Uterus (tissue), 2 donors: ENCODE data around the gene MAP3K15.

Experiments
- POLR2A ChIP-seq, 2 donors: fragments of 450-650 bp; IDR thresholded peaks; one replicate each; pipeline ENCODE4 v1.6.1; 2016; ENCODE audit warnings: antibody characterized with exemption in 2 of 2, mild to moderate bottlenecking in 1 of 2, moderate library complexity in 1 of 2
- TF ChIP-seq, protein P1 (sequence below), 4 experiments: fragments of 200-600 bp in 2 of 4; fragments of 450-650 bp in 2 of 4; sonication (generic) in 2 of 4; IDR thresholded peaks; one replicate each; pipeline ENCODE4 v1.5.1; 2016 to 2019; ENCODE audit warnings: antibody characterized with exemption in 4 of 4, mild to moderate bottlenecking in 2 of 4, moderate library complexity in 1 of 4

DNA sequence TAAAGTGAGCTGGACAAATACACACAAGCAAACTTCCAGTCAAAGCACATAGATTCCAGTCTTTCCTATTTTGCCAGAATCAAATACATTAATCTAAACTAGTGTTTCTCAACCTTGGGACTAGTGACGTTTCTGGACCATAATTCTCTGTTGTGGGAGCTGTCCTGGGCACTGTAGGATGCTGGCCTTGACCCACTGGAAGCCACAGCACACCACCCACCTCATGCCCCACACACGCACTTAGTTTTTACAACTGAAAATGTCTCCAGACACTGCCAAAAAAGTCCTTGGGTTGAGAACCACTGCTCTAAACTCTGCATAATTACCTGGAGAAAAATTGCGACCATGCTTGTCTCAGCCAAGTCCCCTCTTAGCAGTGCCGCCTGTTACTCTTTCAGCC, 57.6 kb downstream of the MAP3K15 start:
- TF ChIP-seq, protein P1, sequence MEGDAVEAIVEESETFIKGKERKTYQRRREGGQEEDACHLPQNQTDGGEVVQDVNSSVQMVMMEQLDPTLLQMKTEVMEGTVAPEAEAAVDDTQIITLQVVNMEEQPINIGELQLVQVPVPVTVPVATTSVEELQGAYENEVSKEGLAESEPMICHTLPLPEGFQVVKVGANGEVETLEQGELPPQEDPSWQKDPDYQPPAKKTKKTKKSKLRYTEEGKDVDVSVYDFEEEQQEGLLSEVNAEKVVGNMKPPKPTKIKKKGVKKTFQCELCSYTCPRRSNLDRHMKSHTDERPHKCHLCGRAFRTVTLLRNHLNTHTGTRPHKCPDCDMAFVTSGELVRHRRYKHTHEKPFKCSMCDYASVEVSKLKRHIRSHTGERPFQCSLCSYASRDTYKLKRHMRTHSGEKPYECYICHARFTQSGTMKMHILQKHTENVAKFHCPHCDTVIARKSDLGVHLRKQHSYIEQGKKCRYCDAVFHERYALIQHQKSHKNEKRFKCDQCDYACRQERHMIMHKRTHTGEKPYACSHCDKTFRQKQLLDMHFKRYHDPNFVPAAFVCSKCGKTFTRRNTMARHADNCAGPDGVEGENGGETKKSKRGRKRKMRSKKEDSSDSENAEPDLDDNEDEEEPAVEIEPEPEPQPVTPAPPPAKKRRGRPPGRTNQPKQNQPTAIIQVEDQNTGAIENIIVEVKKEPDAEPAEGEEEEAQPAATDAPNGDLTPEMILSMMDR (IDR thresholded peaks at IDR 0.05) = no peak
- no peak for TF ChIP-seq POLR2A (IDR thresholded peaks at IDR 0.05)
